Measurements from ENCODE around the gene RASGRP3.

DNA sequence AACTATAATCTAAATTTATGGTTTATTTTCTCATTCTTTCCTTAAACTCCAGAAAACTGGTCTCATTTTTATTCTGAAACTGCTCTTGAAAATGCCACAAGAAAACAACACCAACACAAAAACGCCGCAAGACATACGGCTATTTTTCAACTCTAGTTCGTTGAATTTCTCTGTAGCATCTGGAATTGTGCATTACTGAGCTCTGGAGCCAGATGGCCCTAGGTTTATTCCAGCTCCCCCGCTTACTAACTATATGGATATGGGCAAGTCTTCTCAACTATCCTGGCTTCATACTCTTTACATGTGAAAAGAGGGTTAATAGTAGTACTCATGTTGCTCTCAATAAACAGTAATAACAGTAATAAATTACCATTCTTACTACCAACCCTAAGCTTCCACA lies 102.8 kb downstream of the RASGRP3 start:
- TF ChIP-seq, protein P1, sequence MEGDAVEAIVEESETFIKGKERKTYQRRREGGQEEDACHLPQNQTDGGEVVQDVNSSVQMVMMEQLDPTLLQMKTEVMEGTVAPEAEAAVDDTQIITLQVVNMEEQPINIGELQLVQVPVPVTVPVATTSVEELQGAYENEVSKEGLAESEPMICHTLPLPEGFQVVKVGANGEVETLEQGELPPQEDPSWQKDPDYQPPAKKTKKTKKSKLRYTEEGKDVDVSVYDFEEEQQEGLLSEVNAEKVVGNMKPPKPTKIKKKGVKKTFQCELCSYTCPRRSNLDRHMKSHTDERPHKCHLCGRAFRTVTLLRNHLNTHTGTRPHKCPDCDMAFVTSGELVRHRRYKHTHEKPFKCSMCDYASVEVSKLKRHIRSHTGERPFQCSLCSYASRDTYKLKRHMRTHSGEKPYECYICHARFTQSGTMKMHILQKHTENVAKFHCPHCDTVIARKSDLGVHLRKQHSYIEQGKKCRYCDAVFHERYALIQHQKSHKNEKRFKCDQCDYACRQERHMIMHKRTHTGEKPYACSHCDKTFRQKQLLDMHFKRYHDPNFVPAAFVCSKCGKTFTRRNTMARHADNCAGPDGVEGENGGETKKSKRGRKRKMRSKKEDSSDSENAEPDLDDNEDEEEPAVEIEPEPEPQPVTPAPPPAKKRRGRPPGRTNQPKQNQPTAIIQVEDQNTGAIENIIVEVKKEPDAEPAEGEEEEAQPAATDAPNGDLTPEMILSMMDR (IDR thresholded peaks at IDR 0.05) = no peak
- TF ChIP-seq POLR2AphosphoS5 (IDR thresholded peaks at IDR 0.05) = no peak
- TF ChIP-seq POLR2A (IDR thresholded peaks at IDR 0.05) = no peak
